Ovary (tissue), 3 donors: Measurements from ENCODE around the gene PGF.

ENCODE experiments used
- EP300 ChIP-seq: sonication (generic); formaldehyde crosslinking; IDR thresholded peaks from one replicate; pipeline ENCODE4 v1.6.1; 2017; ENCODE audit warnings: antibody characterized with exemption
- POLR2A ChIP-seq: fragments of 450-650 bp; IDR thresholded peaks from one replicate; pipeline ENCODE4 v1.6.1; 2017; ENCODE audit warnings: antibody characterized with exemption, mild to moderate bottlenecking, moderate library complexity
- TF ChIP-seq, protein P1 (sequence below), 3 donors: fragments of 450-650 bp in 2 of 3; fragments of 200-600 bp in 1 of 3; IDR thresholded peaks; one replicate each; pipeline versions ENCODE4 v1.5.1 to v1.8.0; 2016 to 2022; ENCODE audit warnings: antibody characterized with exemption in 3 of 3, mild to moderate bottlenecking in 1 of 3
- donor health status: DM: no; HTN: no; CAD: no.

DNA sequence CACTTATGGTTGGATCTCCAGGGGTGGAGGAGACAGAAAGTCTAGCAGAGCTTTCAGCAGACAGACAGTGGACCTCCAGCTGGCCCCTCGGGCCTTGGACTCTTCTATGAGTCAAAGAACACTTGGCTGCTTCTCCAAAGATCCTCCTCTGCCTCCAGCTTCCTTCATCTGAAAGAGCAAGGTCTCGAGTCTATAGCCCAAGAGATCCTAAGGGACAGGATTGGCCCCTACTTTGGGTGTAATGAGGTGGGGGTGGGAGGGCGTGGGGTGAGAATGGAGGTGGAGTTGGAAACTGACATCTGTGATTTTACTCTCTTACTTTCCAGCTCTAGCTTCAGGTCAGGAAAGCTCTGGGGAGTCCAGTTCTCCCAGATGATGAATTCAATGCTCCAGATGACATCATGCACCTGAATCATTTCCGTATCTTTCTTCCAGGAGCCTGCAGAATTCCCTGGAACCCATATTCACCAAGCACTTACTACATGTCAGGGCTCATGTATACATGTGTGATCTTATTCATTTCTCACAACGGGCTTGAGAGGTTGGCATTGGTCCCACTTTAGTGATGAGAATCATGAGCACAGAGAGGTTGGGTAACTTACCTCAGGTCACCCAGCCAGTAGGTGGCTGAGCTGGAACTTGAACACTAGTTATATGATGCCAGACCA is 10.2 kb upstream of the PGF start:
- TF ChIP-seq, protein P1, sequence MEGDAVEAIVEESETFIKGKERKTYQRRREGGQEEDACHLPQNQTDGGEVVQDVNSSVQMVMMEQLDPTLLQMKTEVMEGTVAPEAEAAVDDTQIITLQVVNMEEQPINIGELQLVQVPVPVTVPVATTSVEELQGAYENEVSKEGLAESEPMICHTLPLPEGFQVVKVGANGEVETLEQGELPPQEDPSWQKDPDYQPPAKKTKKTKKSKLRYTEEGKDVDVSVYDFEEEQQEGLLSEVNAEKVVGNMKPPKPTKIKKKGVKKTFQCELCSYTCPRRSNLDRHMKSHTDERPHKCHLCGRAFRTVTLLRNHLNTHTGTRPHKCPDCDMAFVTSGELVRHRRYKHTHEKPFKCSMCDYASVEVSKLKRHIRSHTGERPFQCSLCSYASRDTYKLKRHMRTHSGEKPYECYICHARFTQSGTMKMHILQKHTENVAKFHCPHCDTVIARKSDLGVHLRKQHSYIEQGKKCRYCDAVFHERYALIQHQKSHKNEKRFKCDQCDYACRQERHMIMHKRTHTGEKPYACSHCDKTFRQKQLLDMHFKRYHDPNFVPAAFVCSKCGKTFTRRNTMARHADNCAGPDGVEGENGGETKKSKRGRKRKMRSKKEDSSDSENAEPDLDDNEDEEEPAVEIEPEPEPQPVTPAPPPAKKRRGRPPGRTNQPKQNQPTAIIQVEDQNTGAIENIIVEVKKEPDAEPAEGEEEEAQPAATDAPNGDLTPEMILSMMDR (IDR thresholded peaks at IDR 0.05) = no peak
- TF ChIP-seq POLR2A (no peak), EP300 (no peak)
